ENCODE data around the gene ARHGEF39.

DNA sequence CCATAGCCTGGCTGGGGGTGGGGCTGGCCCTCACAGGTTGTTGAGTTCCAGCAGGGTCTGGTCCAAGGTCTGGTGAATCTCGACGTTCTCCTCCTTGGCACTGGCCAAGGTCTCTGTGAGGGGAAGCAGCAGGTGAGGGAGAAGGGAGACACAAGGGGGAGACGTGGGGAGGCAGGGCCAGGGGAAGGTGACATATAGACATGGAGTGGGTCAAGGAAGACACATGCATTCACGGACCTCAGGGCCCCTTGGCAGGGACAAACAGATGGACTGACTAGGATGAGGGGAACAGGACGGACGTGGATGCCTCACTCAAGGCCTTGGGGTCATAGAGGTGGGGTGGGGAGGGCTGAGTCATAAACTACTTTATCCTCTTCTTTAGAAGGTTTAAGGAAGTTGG lies 17.1 kb upstream of the ARHGEF39 start:
- TF ChIP-seq, protein P1, sequence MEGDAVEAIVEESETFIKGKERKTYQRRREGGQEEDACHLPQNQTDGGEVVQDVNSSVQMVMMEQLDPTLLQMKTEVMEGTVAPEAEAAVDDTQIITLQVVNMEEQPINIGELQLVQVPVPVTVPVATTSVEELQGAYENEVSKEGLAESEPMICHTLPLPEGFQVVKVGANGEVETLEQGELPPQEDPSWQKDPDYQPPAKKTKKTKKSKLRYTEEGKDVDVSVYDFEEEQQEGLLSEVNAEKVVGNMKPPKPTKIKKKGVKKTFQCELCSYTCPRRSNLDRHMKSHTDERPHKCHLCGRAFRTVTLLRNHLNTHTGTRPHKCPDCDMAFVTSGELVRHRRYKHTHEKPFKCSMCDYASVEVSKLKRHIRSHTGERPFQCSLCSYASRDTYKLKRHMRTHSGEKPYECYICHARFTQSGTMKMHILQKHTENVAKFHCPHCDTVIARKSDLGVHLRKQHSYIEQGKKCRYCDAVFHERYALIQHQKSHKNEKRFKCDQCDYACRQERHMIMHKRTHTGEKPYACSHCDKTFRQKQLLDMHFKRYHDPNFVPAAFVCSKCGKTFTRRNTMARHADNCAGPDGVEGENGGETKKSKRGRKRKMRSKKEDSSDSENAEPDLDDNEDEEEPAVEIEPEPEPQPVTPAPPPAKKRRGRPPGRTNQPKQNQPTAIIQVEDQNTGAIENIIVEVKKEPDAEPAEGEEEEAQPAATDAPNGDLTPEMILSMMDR (IDR thresholded peaks at IDR 0.05): no peak
- no peak for TF ChIP-seq POLR2A (IDR thresholded peaks at IDR 0.05)
